Raji (cell line): ENCODE data around the gene FAS.

Experiments
- POLR2A ChIP-seq: IDR thresholded peaks from 2 replicates; pipeline ENCODE4 v1.6.1; 2011; ENCODE audit warnings: low read depth, low read length, control low read depth; ENCODE audit not compliant: insufficient read depth

FAS gene

GRCh38 chr10:88990384-88991160, at the start of gene FAS:
FAS (plus strand) TSS chr10:88990798; CDS start chr10:88990877, 79 bp downstream.
- peak; percentile 85 for TF ChIP-seq POLR2A

GRCh38 chr10:88941026-88941425, 49.6 kb upstream of the FAS start:
- TF ChIP-seq POLR2A = no peak

GRCh38 chr10:88943778-88944177, 46.8 kb upstream of the FAS start:
- no peak for TF ChIP-seq POLR2A

DNA sequence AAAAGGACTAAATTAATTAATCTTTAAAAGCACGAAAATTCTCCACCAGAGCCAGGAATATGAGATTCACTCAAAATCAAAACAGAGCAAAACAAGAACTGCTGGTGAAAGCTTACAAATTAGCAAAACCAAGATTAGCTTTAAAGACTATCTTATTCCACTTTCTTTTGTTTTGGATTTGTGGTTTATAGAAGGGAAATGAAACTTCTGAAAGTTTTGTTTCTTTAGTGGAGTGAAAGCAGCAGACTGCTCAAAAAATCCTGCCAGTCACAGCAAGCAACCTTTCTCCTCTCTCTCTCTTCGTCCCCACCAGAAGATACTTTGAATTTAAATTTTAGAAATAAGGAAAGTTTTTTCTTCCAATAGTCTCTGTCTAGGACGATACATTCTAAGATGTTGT, 45.8 kb upstream of the FAS start:
- no peak for TF ChIP-seq POLR2A

GRCh38 chr10:88946200-88946599, 44.4 kb upstream of the FAS start:
- no peak for TF ChIP-seq POLR2A

DNA sequence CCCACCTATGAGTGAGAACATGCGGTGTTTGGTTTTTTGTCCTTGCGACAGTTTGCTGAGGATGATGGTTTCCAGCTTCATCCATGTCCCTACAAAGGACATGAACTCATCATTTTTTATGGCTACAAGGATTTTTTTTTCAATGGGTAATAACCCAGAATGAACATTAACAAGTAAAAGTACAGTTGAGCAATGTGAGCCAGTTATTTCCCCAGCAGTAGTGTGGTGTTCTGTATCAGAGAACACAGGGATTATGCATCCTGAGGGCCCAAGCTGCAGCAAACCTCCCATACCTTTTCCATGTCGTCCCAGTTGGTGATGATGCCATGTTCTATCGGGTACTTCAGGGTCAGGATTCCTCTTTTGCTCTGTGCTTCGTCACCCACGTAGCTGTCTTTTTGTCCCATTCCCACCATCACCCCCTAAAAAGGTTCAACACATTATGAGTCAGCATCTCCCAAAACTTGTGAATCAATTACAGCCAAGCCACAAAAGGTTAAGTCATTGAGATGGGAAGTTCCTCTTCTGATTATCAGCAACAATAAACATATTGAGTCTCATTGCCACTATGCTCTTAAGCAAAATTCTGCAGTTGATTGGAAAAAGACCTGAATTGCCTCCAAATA, 43.5 kb upstream of the FAS start:
- TF ChIP-seq POLR2A = no peak

- TF ChIP-seq POLR2A = no peak
Observed at GRCh38 chr10:88949051-88949450, 41.5 kb upstream of the FAS start.

- TF ChIP-seq POLR2A = no peak
Observed at GRCh38 chr10:88949912-88950837, 40.4 kb upstream of the FAS start.

DNA sequence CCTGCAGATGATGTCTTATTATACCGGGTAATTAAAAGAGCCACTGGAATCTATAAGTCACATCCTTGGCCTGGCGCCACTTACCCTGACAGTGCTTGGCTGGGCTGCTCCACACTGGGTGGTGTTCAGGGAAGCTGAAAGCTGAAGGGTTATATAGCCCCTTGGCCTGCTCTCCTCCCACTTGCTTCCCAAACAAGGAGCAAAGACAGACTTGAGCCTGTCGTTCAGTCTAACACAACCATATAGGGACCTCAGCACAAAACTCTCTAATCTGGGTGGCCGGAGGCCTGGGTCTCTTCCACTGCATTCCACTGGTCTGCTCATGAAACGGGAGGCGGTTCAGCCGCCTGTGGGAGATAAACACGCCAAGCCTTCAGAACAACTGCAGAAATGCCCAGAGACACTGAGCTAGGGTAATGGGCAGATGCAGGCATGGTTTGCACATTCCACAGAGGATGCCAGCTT, 37.9 kb upstream of the FAS start, which contains the start of gene ACTA2:
ACTA2 (minus strand) TSS at position 127 of the 465 bp plus-strand sequence. CDS start 3,843 bp downstream, outside the sequence.
- TF ChIP-seq POLR2A = no peak

GRCh38 chr10:88953662-88954061, 36.9 kb upstream of the FAS start:
- TF ChIP-seq POLR2A = no peak

DNA sequence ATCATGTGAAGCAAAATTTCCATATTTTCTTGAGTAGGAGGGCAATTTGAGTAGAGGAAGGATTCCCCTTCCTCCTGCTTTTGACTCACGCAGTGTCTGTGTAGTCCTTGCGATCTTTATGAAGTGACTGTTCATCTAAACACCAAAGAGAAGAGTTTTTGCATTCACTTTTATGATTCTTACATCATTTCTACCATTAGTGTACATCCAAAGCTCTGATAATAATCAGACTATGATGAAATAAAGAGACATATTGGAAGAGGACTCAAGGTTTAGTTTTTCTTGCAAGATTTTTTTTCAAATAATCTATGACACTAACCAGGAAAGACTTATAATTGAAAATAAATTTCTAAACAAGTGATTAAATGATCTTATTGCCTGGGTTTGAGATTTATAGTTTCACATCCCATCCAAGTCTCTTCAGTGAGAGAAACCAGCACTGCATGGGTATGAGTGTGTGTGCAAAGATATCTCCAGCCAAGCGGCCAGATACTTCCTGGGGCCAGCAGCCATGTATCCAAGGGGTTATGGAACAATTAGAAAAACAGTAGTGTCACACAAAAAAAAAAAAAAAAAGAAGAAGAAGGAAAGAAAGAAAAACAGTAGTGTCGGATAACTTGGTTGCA, 36.0 kb upstream of the FAS start:
- TF ChIP-seq POLR2A = no peak

- no peak for TF ChIP-seq POLR2A
Observed at GRCh38 chr10:88957381-88957780, 33.2 kb upstream of the FAS start.

DNA sequence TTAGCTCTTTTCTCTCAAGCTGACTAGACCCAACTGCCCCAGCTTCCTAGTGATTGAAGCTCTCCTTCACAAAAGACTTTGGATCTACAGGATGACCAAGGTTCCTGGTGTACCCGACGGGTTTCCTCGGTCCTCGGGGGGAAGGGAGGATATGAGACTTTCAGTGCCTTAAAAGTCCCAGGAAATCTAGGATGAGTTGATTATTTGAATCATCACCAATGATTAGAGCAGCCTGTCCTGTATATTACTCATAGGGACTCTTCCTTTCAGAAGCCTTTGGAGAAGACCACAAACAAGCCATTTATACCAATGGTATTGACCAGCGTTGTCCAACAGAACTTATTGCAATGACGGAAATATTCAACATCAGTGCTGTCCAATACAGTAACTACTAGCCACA, 31.9 kb upstream of the FAS start:
- TF ChIP-seq POLR2A = no peak

DNA sequence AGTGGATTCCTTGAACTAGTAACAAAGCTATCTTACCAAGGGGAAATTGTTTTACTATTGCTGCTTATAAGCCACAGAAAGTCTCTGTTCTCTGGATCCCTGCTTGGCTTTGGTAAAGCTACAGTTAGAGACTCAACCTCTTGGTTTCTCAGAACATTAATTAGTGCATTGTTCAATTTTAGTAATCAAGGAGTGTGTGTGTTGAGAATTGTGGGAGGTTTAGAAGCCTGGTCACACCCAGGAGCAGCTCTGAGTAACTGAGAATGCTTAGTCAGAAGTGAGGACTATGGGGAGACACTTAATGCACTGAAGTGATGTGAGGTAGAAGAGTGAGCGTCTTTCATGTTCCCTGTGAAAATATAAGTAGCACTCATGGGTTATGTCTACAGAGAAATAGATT, 29.8 kb upstream of the FAS start:
- no peak for TF ChIP-seq POLR2A

DNA sequence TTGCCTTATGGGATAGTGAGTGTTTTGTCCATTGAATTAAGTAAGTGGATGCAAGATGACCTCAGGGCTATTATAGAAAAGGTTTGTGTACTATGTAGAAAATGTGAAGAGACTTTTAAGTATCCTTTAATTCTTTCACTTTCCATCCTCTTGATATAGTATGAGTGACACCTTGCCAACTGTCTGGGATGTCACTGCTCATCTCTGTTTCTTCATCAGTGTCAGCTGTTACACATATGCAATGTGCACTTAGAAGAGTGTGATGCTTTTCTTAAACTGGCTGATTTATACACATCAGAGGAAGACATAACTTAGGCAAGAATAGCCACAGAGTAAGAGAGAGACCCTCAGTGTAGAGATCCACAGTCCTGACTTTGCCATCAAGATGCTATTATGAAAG, 29.3 kb upstream of the FAS start:
- no peak for TF ChIP-seq POLR2A

GRCh38 chr10:88962336-88962735, 28.3 kb upstream of the FAS start:
- TF ChIP-seq POLR2A = no peak

GRCh38 chr10:88963318-88963717, 27.3 kb upstream of the FAS start:
- TF ChIP-seq POLR2A = no peak
